Testis (tissue), 3 donors: ENCODE data around the gene DPH7. TPM values are rescaled to one million over a fixed set of nuclear protein-coding genes. Genes with fewer than 3 reads are reported as not detected.

Source experiments
- DNase-seq: peaks from one replicate; pipeline ENCODE4 v3.0.0-alpha.2; 2019
- H3K27ac ChIP-seq, 2 donors: fragments of 200-600 bp; sonication (generic); one replicate each; pipeline ENCODE4 v1.5.1; 2019
- H3K27me3 ChIP-seq: fragments of 200-600 bp; sonication (generic); one replicate; pipeline ENCODE4 v1.5.1; 2019
- H3K36me3 ChIP-seq: fragments of 200-600 bp; sonication (generic); one replicate; pipeline ENCODE4 v1.5.1; 2017; ENCODE audit warnings: low read depth; ENCODE audit errors: missing control alignments
- H3K4me1 ChIP-seq: fragments of 200-600 bp; sonication (generic); one replicate; pipeline ENCODE4 v1.5.1; 2019
- H3K4me3 ChIP-seq, 2 donors: fragments of 200-600 bp; sonication (generic); one replicate each; pipeline ENCODE4 v1.5.1; 2017 to 2019
- H3K9me3 ChIP-seq: fragments of 200-600 bp; sonication (generic); one replicate; pipeline ENCODE4 v1.5.1; 2017
- CTCF ChIP-seq, 3 experiments: fragments of 450-650 bp in 2 of 3; fragments of 200-600 bp in 1 of 3; sonication (generic) in 1 of 3; IDR thresholded peaks; one replicate each; pipeline ENCODE4 v1.5.1; 2016 to 2019; ENCODE audit warnings: antibody characterized with exemption in 3 of 3, mild to moderate bottlenecking in 2 of 3, moderate library complexity in 1 of 3
- POLR2A ChIP-seq: fragments of 450-650 bp; IDR thresholded peaks from one replicate; pipeline ENCODE4 v1.6.1; 2017; ENCODE audit warnings: antibody characterized with exemption, mild to moderate bottlenecking, moderate library complexity
- WGBS, 2 donors: methylation state at CpG; one replicate each; pipeline ENCODE4 v1.1.5; 2018; 5-methylcytosine and 5-hydroxymethylcytosine counted together
- intact Hi-C: fragments of 100-400 bp; cut with DNase I; formaldehyde crosslinking; loops from one replicate; pipeline ENCODE4 v1.15.1; 2023; ENCODE audit warnings: low total_unique reads
- polyA plus RNA-seq: library from polyadenylated mRNA; stranded (reverse); fragments of 350-450 nt; fragmentation: Illumina TruSeq; extraction: RNeasy Lipid Tissue Mini Kit (QIAGEN cat#74804); gene quantifications from one replicate; pipeline ENCODE4 v1.2.3, GENCODE V29; 2014; ENCODE audit warnings: low read depth, low replicate concordance; ENCODE audit not compliant: insufficient read depth
- total RNA-seq, 2 donors: library from RNA; depleted of rRNA; stranded (reverse); fragments of >200 nt; gene quantifications; one replicate each; pipeline ENCODE4 v1.2.3, GENCODE V29; 2016

Gene DPH7
- total and polyA plus RNA-seq, 3 donors from 2014 or later = 34.7 to 92.5 (median 61.8) TPM

DNA sequence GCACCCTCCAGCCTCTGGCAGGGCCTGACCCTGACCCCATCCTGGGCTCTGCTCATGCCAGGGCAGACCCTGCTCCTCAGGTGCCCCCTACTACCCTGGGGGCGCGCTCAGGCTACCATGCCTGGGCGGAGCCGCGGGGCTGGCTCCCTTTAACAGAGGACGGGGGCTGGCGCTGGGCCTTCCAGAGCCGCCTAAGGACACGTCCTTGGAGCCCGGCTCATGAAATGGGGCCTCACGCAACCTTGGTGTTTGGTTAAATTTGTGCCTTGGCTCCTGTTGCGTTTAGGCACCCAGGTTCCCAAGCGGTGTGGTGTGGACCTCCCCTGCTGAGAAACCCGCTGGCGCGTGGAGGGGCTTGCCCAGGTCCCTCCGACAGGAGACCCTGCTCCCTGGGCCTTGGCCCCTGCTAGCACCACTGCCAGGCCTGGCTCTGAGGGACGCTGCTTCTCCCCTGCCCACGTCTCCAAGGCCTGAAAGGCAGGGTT lies 36.7 kb upstream of the DPH7 start:
- intact Hi-C loops = no loop called here
- 82% methylated on average over 19 of the region's 19 CpGs; no CpG with 5 or more reads in 1 of the 2 donors for WGBS, 2 donors
- Histone ChIP-seq H3K36me3 (no peaks in the 10 kb centered on the region), H3K4me3 (no peak overlapping the region), H3K27ac (no peak overlapping the region), H3K4me1 (peaks cover 27% of the 10 kb centered on the region), H3K9me3 (no peaks in the 10 kb centered on the region), H3K27me3 (no peaks in the 10 kb centered on the region)
- no peak for DNase-seq
- TF ChIP-seq POLR2A (no peak), CTCF (IDR thresholded peaks at IDR 0.05) (no peak)

DNA sequence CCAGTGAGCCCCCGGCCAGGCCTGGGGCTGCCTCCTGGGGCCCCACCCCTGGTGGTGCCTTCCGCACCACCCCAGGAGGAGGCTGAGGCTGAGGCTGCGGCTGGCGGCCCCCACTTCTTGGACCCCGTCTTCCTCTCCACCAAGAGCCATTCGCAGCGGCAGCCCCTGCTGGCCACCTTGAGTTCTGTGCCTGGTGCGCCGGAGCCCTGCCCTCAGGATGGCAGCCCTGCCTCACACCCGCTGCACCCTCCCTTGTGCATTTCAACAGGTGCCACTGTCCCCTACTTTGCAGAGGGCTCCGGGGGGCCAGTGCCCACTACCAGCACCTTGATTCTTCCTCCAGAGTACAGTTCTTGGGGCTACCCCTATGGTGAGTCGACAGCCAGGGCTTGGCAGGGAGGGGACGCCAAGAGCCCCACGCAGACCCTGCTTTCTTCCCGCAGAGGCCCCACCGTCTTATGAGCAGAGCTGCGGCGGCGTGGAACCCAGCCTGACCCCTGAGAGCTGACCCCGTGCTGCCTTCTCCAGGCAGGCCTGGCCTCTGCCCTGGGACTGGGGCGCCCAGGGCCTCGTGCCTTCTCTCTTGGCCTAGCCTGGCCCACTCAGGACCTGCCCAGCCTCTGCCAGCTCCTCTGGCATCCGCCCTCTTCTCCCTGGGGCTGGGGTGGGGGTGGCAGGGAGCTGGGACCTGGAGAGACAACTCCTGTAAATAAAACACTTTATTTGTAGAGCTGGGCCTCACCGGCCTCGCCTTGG lies 36.1 kb upstream of the DPH7 start:
- intact Hi-C loops = no loop called here
- Histone ChIP-seq H3K4me3 (no peak overlapping the region), H3K27ac (no peak overlapping the region), H3K9me3 (no peaks in the 10 kb centered on the region), H3K4me1 (peaks cover 21% of the 10 kb centered on the region), H3K36me3 (no peaks in the 10 kb centered on the region), H3K27me3 (no peaks in the 10 kb centered on the region)
- no peak for TF ChIP-seq CTCF (IDR thresholded peaks at IDR 0.05)
- TF ChIP-seq POLR2A = no peak
- WGBS, 2 donors = 94 to 96% methylated on average over 8 to 25 of the region's 25 CpGs
- no peak for DNase-seq

DNA sequence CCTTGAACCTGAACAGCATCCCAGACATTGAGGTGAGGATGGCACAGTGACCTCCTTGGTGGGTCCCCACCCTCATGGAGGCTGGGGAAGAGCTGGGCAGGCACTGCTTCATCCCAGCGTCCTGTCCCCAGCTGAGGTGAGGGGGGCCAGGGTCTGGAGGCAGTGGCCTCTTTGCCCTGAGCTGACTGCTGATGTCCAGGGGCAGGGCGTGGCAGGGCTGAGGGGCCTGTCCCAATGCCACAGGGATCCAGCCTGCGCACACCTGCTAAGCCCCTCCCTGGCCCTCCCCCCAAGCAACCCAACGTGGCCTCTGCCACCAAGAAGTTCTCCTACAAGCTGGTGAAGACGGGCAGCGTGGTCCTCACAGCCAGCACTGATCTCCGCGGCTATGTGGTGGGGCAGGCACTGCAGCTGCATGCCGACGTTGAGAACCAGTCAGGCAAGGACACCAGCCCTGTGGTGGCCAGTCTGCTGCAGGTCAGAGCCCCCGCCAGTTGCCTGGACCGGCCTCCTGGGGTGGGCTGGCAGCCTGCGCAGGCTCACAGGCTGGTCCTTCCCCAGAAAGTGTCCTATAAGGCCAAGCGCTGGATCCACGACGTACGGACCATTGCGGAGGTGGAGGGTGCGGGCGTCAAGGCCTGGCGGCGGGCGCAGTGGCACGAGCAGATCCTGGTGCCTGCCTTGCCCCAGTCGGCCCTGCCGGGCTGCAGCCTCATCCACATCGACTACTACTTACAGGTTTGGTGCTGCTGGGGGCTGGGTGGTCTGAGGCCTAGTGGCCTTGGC lies 35.2 kb upstream of the DPH7 start:
- TF ChIP-seq POLR2A (no peak), CTCF (IDR thresholded peaks at IDR 0.05) (no peak)
- 91% methylated on average over 27 of the region's 27 CpGs; no CpG with 5 or more reads in 1 of the 2 donors for WGBS, 2 donors
- Histone ChIP-seq H3K4me3 (no peak overlapping the region), H3K9me3 (no peaks in the 10 kb centered on the region), H3K4me1 (peaks cover 19% of the 10 kb centered on the region), H3K27ac (no peak overlapping the region), H3K36me3 (no peaks in the 10 kb centered on the region), H3K27me3 (no peaks in the 10 kb centered on the region)
- intact Hi-C loops = no loop called here
- DNase-seq = no peak

DNA sequence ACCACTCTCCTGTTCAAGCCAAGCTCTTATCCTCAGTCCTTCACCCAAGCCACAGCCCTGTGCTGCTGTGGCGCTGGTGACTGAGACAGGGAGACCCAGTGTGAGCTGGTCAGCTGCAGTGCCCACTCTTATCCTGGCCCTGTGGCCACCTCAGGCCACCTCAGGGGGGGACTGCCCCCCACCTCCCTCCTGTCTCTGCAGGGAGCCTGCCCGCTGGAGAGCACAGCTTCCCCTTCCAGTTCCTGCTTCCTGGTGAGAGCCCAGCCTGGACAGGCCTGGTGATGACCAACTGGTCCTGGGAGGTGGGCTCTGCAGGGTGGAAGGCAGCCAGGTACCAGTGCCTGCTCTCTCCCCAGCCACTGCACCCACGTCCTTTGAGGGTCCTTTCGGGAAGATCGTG lies 34.5 kb upstream of the DPH7 start:
- Histone ChIP-seq H3K27ac (no peak overlapping the region), H3K9me3 (no peaks in the 10 kb centered on the region), H3K27me3 (no peaks in the 10 kb centered on the region), H3K4me3 (no peak overlapping the region), H3K36me3 (no peaks in the 10 kb centered on the region), H3K4me1 (peaks cover 19% of the 10 kb centered on the region)
- 87 to 100% methylated on average over 1 to 5 of the region's 5 CpGs for WGBS, 2 donors
- intact Hi-C loops = no loop called here
- DNase-seq = no peak
- no peak for TF ChIP-seq POLR2A
- no peak for TF ChIP-seq CTCF (IDR thresholded peaks at IDR 0.05)
